Uterus (tissue), 4 donors: ENCODE results near the gene FBXL15. TPM values are rescaled to one million over a fixed set of nuclear protein-coding genes. Genes with fewer than 3 reads are reported as not detected.
A peak's percentile ranks its signal among the peaks of the same experiment; 100 is the strongest.

ENCODE experiments used
- DNase-seq, 2 donors: peaks; one replicate each; pipeline ENCODE4 v3.0.0-alpha.2; 2019 to 2020
- H3K27ac ChIP-seq, 2 donors: fragments of 200-600 bp; sonication (generic); 1 replicate in 1 of 2; 2 replicates in 1 of 2; pipeline ENCODE4 v1.5.1; 2016 to 2018
- H3K27me3 ChIP-seq, 2 donors: fragments of 200-600 bp; sonication (generic); one replicate each; pipeline ENCODE4 v1.5.1; 2018 to 2019; ENCODE audit warnings: control low read depth in 1 of 2
- H3K36me3 ChIP-seq, 2 donors: fragments of 200-600 bp; sonication (generic); one replicate each; pipeline ENCODE4 v1.5.1; 2019; ENCODE audit warnings: control low read depth in 1 of 2
- H3K4me1 ChIP-seq, 2 donors: fragments of 200-600 bp; sonication (generic); one replicate each; pipeline ENCODE4 v1.5.1; 2018 to 2019; ENCODE audit warnings: control low read depth in 1 of 2
- H3K4me3 ChIP-seq, 2 donors: fragments of 200-600 bp; sonication (generic); 1 replicate in 1 of 2; 2 replicates in 1 of 2; pipeline ENCODE4 v1.5.1; 2018 to 2019; ENCODE audit warnings: mild to moderate bottlenecking in 1 of 2
- H3K9me3 ChIP-seq, 2 donors: fragments of 200-600 bp; sonication (generic); one replicate each; pipeline ENCODE4 v1.5.1; 2019; ENCODE audit warnings: control low read depth in 1 of 2
- POLR2A ChIP-seq, 2 donors: fragments of 450-650 bp; IDR thresholded peaks; one replicate each; pipeline ENCODE4 v1.6.1; 2016; ENCODE audit warnings: antibody characterized with exemption in 2 of 2, mild to moderate bottlenecking in 1 of 2, moderate library complexity in 1 of 2
- intact Hi-C: fragments of 100-400 bp; cut with DNase I; formaldehyde crosslinking; loops from one replicate; pipeline ENCODE4 v1.15.1; 2023; ENCODE audit warnings: low total_unique reads
- total RNA-seq, 4 donors: library from RNA; depleted of rRNA in 3 of 4; stranded (reverse); fragments of >200 nt in 3 of 4; gene quantifications; one replicate each; pipeline versions ENCODE4 v1.1.0 to v1.2.4, GENCODE V29; 2014 to 2023
- TF ChIP-seq, protein P1 (sequence below), 4 experiments: fragments of 200-600 bp in 2 of 4; fragments of 450-650 bp in 2 of 4; sonication (generic) in 2 of 4; IDR thresholded peaks; one replicate each; pipeline ENCODE4 v1.5.1; 2016 to 2019; ENCODE audit warnings: antibody characterized with exemption in 4 of 4, mild to moderate bottlenecking in 2 of 4, moderate library complexity in 1 of 4
- donor health status: DM: yes; HTN: yes; CAD: no.

The FBXL15 gene, protein sequence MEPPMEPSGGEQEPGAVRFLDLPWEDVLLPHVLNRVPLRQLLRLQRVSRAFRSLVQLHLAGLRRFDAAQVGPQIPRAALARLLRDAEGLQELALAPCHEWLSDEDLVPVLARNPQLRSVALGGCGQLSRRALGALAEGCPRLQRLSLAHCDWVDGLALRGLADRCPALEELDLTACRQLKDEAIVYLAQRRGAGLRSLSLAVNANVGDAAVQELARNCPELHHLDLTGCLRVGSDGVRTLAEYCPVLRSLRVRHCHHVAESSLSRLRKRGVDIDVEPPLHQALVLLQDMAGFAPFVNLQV
- total RNA-seq, result 10 to 100 TPM in 3 of 4 donors, 1 to 10 TPM in 1; 6.8 to 40.0 (median 16.7) TPM

DNA sequence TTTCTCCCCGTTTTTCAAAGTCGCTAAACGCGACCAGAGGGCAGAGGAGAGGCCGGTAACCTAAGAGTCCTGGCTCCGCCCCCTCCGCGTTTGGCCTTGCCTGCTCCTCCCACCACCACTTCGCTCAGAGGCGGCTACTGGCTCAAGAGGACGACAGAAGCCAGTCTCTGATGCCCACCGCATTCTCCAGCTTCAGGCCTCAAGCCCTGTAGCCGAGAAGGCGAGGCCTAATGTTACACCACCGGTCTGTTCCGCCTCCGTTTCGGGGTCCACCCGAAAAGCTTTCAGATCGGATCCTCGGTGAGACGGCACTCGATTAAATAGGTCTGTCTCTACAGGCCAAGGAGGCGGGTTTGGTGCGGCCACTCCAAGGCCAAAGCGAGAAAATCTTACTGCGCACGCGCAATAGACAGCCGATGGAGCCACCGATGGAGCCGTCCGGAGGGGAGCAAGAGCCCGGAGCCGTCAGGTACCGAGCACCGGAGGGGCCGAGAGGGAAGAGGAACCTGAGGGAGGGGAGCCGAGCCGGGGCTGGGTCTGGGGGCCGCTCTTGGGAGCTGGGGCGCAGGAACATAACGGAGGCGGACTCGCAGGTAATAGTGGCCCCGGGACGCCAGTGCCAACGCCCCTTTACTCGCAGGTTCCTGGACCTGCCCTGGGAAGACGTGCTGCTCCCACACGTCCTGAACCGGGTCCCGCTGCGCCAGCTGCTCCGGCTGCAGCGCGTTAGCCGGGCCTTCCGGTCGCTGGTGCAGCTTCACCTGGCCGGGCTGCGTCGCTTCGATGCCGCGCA is at the start of gene FBXL15:
Gene FBXL15 (plus strand): TSS at position 123 of the 793 bp plus-strand sequence. CDS start 294 bp downstream, at position 417.
- intact Hi-C loops, result no loop called here
- TF ChIP-seq POLR2A (IDR thresholded peaks at IDR 0.05), result peak; percentile 21 to 25
- TF ChIP-seq, protein P1, sequence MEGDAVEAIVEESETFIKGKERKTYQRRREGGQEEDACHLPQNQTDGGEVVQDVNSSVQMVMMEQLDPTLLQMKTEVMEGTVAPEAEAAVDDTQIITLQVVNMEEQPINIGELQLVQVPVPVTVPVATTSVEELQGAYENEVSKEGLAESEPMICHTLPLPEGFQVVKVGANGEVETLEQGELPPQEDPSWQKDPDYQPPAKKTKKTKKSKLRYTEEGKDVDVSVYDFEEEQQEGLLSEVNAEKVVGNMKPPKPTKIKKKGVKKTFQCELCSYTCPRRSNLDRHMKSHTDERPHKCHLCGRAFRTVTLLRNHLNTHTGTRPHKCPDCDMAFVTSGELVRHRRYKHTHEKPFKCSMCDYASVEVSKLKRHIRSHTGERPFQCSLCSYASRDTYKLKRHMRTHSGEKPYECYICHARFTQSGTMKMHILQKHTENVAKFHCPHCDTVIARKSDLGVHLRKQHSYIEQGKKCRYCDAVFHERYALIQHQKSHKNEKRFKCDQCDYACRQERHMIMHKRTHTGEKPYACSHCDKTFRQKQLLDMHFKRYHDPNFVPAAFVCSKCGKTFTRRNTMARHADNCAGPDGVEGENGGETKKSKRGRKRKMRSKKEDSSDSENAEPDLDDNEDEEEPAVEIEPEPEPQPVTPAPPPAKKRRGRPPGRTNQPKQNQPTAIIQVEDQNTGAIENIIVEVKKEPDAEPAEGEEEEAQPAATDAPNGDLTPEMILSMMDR (IDR thresholded peaks at IDR 0.05), result peak in 1 of 4 experiments; percentile 63
- Histone ChIP-seq H3K9me3 (no peaks in the 10 kb centered on the region), H3K36me3 (no peaks in the 10 kb centered on the region), H3K4me3 (peak within 1 kb of the TSS; percentile 79 to 92), H3K27me3 (peaks cover 0 to 8% of the 10 kb centered on the region in 2 donors), H3K4me1 (peaks cover 0 to 11% of the 10 kb centered on the region in 2 donors), H3K27ac (peak within 1 kb of the TSS; percentile 92)
- peak; percentile 95 to 98 for DNase-seq

DNA sequence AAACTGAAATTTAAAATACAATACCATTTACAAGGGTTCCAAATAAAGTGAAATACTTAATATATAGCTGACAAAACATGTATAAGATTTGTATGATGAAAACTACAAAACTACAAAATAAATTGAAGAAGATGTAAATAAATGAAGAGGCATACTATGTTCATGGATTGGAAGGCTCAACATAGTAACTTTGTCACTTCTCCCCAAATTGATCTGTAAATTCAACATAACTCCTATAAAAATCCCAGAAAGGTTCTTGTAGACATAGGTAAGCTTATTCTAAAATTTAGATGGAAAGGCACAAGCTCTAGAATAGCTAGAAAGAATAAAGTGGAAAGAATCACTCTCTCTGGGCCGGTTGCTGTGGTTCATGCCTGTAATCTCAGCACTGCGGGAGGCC is 49.3 kb upstream of the FBXL15 start:
- no peak for DNase-seq
- Histone ChIP-seq H3K27me3 (no peaks in the 10 kb centered on the region), H3K4me1 (no peaks in the 10 kb centered on the region), H3K4me3 (no peak overlapping the region), H3K27ac (no peak overlapping the region), H3K36me3 (no peaks in the 10 kb centered on the region), H3K9me3 (peaks cover 0 to 6% of the 10 kb centered on the region in 2 donors)
- intact Hi-C loops, result no loop called here
- TF ChIP-seq, protein P1 (IDR thresholded peaks at IDR 0.05), result no peak
- no peak for TF ChIP-seq POLR2A (IDR thresholded peaks at IDR 0.05)

DNA sequence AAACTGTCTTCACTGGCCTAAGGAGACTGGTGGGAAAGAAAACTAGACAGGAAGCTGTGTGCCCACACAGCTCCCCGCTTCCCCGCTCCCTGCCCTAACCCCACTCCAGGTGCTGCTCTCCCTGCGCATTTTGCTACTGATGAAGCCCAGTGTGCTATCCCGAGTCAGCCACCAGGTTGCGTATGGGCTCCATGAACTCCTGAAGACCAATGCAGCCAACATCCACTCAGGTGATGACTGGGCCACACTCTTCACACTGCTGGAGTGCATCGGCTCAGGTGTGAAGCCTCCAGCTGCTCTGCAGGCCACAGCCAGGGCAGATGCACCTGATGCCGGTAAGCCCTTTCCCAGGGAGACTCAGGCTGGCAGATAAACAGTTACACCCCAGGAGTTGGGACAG is 45.4 kb upstream of the FBXL15 start:
- no peak overlapping the region for H3K27ac ChIP-seq
- H3K4me1 ChIP-seq, result no peaks in the 10 kb centered on the region
- intact Hi-C loops, result no loop called here
- H3K9me3 ChIP-seq, result peaks cover 0 to 6% of the 10 kb centered on the region in 2 donors
- TF ChIP-seq, protein P1 (IDR thresholded peaks at IDR 0.05), result no peak
- no peak for TF ChIP-seq POLR2A (IDR thresholded peaks at IDR 0.05)
- no peak overlapping the region for H3K4me3 ChIP-seq
- no peaks in the 10 kb centered on the region for H3K36me3 ChIP-seq
- no peaks in the 10 kb centered on the region for H3K27me3 ChIP-seq
- DNase-seq, result no peak

DNA sequence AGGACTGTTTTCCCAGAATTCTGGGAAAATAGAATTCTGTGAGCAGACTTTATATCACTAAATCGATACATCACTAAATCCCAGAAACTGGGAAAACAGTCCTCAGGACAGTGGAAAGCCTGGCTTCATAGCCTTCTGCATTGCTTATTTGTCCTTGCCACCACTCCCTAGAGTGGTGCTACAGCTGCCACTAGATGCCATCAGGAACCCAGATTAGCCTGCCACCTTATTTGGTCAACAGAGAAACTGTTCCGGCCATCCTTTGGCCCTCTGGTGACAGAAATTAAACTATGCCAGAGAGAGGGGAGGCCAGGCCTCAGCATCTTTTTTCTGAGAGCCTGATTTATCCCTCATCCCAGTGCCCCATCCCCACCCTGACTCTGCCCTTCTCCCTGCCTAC is 44.8 kb upstream of the FBXL15 start:
- intact Hi-C loops, result no loop called here
- Histone ChIP-seq H3K9me3 (peaks cover 0 to 4% of the 10 kb centered on the region in 2 donors), H3K27me3 (no peaks in the 10 kb centered on the region), H3K36me3 (no peaks in the 10 kb centered on the region), H3K4me1 (no peaks in the 10 kb centered on the region), H3K4me3 (no peak overlapping the region), H3K27ac (no peak overlapping the region)
- no peak for TF ChIP-seq POLR2A (IDR thresholded peaks at IDR 0.05)
- TF ChIP-seq, protein P1 (IDR thresholded peaks at IDR 0.05), result no peak
- DNase-seq, result no peak

DNA sequence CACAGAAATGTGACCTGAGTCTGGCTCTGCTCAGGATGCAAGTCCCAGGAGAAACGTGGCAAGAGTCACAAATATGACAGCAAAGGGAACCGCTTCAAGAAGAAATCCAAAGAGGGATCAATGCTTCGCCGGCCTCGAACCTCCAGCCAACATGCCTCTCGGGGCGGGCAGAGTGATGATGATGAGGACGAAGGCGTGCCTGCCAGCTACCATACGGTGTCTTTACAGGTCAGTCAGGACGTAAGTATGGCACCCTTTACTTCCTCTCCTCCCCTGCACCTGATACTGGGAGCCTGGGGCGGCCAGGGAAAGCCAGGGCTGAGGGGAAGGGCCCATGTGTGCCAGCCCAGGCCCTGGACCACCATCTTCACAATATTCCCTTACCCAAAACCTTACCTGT is 43.7 kb upstream of the FBXL15 start:
- H3K36me3 ChIP-seq, result no peaks in the 10 kb centered on the region
- H3K27ac ChIP-seq, result no peak overlapping the region
- no peaks in the 10 kb centered on the region for H3K4me1 ChIP-seq
- TF ChIP-seq, protein P1 (IDR thresholded peaks at IDR 0.05), result no peak
- TF ChIP-seq POLR2A (IDR thresholded peaks at IDR 0.05), result no peak
- no peak for DNase-seq
- no peaks in the 10 kb centered on the region for H3K9me3 ChIP-seq
- intact Hi-C loops, result no loop called here
- H3K27me3 ChIP-seq, result no peaks in the 10 kb centered on the region
- H3K4me3 ChIP-seq, result no peak overlapping the region
